ENCODE results near the gene KLF11.

DNA sequence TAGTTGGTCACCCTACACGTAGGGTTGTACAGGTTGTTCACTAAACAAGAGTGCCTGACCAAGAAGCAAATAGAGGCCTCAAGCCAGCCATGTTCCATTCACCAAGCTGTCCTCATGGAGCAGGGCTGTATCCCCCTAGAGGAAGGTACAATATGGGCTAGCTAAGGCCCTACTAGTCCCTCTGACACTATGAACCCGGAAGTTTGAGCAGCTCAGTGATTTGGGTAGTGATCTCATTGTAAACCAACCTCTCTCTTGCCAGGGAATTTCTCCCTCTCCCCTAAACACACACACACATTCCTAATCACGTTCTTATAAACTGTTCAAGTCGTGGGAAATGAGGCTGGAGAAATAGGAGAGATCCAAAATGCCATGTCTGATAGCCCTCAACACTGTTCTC is 43.6 kb downstream of the KLF11 start:
- TF ChIP-seq POLR2A (IDR thresholded peaks at IDR 0.05), result no peak
- TF ChIP-seq, protein P1, sequence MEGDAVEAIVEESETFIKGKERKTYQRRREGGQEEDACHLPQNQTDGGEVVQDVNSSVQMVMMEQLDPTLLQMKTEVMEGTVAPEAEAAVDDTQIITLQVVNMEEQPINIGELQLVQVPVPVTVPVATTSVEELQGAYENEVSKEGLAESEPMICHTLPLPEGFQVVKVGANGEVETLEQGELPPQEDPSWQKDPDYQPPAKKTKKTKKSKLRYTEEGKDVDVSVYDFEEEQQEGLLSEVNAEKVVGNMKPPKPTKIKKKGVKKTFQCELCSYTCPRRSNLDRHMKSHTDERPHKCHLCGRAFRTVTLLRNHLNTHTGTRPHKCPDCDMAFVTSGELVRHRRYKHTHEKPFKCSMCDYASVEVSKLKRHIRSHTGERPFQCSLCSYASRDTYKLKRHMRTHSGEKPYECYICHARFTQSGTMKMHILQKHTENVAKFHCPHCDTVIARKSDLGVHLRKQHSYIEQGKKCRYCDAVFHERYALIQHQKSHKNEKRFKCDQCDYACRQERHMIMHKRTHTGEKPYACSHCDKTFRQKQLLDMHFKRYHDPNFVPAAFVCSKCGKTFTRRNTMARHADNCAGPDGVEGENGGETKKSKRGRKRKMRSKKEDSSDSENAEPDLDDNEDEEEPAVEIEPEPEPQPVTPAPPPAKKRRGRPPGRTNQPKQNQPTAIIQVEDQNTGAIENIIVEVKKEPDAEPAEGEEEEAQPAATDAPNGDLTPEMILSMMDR (IDR thresholded peaks at IDR 0.05), result no peak

Data from lower leg skin (tissue), 3 donors.